Tibial nerve (tissue), 4 donors: Measurements from ENCODE around the gene RPS4Y1.

ENCODE experiments used
- CTCF ChIP-seq, 5 experiments: fragments of 200-600 bp in 3 of 5; fragments of 450-650 bp in 2 of 5; sonication (generic) in 3 of 5; IDR thresholded peaks; one replicate each; pipeline ENCODE4 v1.5.1; 2016 to 2019; ENCODE audit warnings: antibody characterized with exemption in 5 of 5, mild to moderate bottlenecking in 3 of 5, moderate library complexity in 2 of 5
- EP300 ChIP-seq, 2 donors: sonication (generic); formaldehyde crosslinking; IDR thresholded peaks; one replicate each; pipeline ENCODE4 v1.6.1; 2017; ENCODE audit warnings: antibody characterized with exemption in 2 of 2, mild to moderate bottlenecking in 1 of 2

GRCh38 chrY:2874211-2874610 is 32.8 kb downstream of the RPS4Y1 start:
- TF ChIP-seq CTCF (IDR thresholded peaks at IDR 0.05) (no peak), EP300 (IDR thresholded peaks at IDR 0.05) (no peak)
